Measurements from ENCODE around the gene INCA1. TPM values are rescaled to one million over a fixed set of nuclear protein-coding genes. Genes with fewer than 3 reads are reported as not detected.

INCA1 gene
- total RNA-seq, 4 donors from 2014 or later: 1.0 to 2.3 (median 1.4) TPM

- WGBS, 2 donors: 92 to 94% methylated on average over 17 to 18 of the region's 18 CpGs
- TF ChIP-seq CTCF (IDR thresholded peaks at IDR 0.05): no peak
- TF ChIP-seq POLR2A (IDR thresholded peaks at IDR 0.05): no peak
- DNase-seq: no peak
- Histone ChIP-seq H3K36me3 (peaks cover 8 to 9% of the 10 kb centered on the region in 2 donors), H3K9me3 (no peaks in the 10 kb centered on the region), H3K27me3 (no peaks in the 10 kb centered on the region), H3K4me3 (replicated peaks in 1 of 3) (no peak overlapping the region), H3K4me1 (peaks cover 7 to 21% of the 10 kb centered on the region in 2 donors), H3K27ac (no peak overlapping the region)
- intact Hi-C loops (cut with DNase I): no loop called here
These were observed 37.9 kb downstream of the INCA1 start for GRCh38 chr17:4959261-4959965.

- H3K9me3 ChIP-seq: no peaks in the 10 kb centered on the region
- peaks cover 11 to 30% of the 10 kb centered on the region in 2 donors for H3K4me1 ChIP-seq
- H3K27me3 ChIP-seq: no peaks in the 10 kb centered on the region
- intact Hi-C loops (cut with DNase I): no loop called here
- no peak overlapping the region for H3K4me3 ChIP-seq (replicated peaks in 1 of 3)
- TF ChIP-seq POLR2A (IDR thresholded peaks at IDR 0.05) (no peak), CTCF (IDR thresholded peaks at IDR 0.05) (no peak)
- peak; percentile 72 to 82 for DNase-seq
- 21 to 29% methylated on average over 3 of the region's 3 CpGs for WGBS, 2 donors
- no peak overlapping the region for H3K27ac ChIP-seq
- peaks cover 8 to 9% of the 10 kb centered on the region in 2 donors for H3K36me3 ChIP-seq
These were observed 39.2 kb downstream of the INCA1 start for GRCh38 chr17:4958102-4958501.

GRCh38 chr17:4956493-4957061, 40.7 kb downstream of the INCA1 start:
- Histone ChIP-seq H3K4me1 (peaks cover 15 to 45% of the 10 kb centered on the region in 2 donors), H3K4me3 (replicated peaks in 1 of 3) (no peak overlapping the region), H3K27ac (no peak overlapping the region), H3K9me3 (no peaks in the 10 kb centered on the region), H3K36me3 (peaks cover 8 to 9% of the 10 kb centered on the region in 2 donors), H3K27me3 (no peaks in the 10 kb centered on the region)
- peak in 1 of 2 donors; percentile 14 for DNase-seq
- intact Hi-C loops (cut with DNase I): no loop called here
- TF ChIP-seq POLR2A (IDR thresholded peaks at IDR 0.05) (no peak), CTCF (IDR thresholded peaks at IDR 0.05) (peak in 1 of 6 experiments; percentile 11)
- WGBS, 2 donors: 80 to 86% methylated on average over 8 to 10 of the region's 10 CpGs

GRCh38 chr17:4955091-4955490, 42.2 kb downstream of the INCA1 start:
- H3K4me1 ChIP-seq: peaks cover 20 to 60% of the 10 kb centered on the region in 2 donors
- H3K27me3 ChIP-seq: no peaks in the 10 kb centered on the region
- intact Hi-C loops (cut with DNase I): no loop called here
- no peak for TF ChIP-seq POLR2A (IDR thresholded peaks at IDR 0.05)
- TF ChIP-seq CTCF (IDR thresholded peaks at IDR 0.05): no peak
- no peak for DNase-seq
- no peak overlapping the region for H3K4me3 ChIP-seq (replicated peaks in 1 of 3)
- H3K27ac ChIP-seq: no peak overlapping the region
- peaks cover 8 to 9% of the 10 kb centered on the region in 2 donors for H3K36me3 ChIP-seq
- 90 to 92% methylated on average over 8 of the region's 8 CpGs for WGBS, 2 donors
- H3K9me3 ChIP-seq: no peaks in the 10 kb centered on the region

GRCh38 chr17:4953451-4953961, 43.8 kb downstream of the INCA1 start:
- Histone ChIP-seq H3K27me3 (no peaks in the 10 kb centered on the region), H3K9me3 (no peaks in the 10 kb centered on the region), H3K36me3 (no peaks in the 10 kb centered on the region), H3K4me1 (peaks cover 17 to 57% of the 10 kb centered on the region in 2 donors), H3K4me3 (replicated peaks in 1 of 3) (no peak overlapping the region), H3K27ac (peak overlapping the region; percentile 43 to 68 (median 52))
- peak; percentile 69 to 75 for DNase-seq
- WGBS, 2 donors: 39 to 48% methylated on average over 13 to 14 of the region's 14 CpGs
- TF ChIP-seq CTCF (IDR thresholded peaks at IDR 0.05): no peak
- TF ChIP-seq POLR2A (IDR thresholded peaks at IDR 0.05): peak in 1 of 2 donors; percentile 6
- intact Hi-C loops (cut with DNase I): no loop called here
